Embryonic facial prominence (tissue), 1 donor: Measurements from ENCODE around the gene FBXO5.

Experiments used
- DNase-seq: peaks from one replicate; pipeline ENCODE4 v3.0.0-alpha.2; 2016; ENCODE audit errors: extremely low spot score

The FBXO5 gene

GRCh38 chr6:152950240-152950639 is 32.6 kb downstream of the FBXO5 start:
- DNase-seq, result no peak

- peak; percentile 31 for DNase-seq
Measured at GRCh38 chr6:152948150-152948768, 34.6 kb downstream of the FBXO5 start.

GRCh38 chr6:152946995-152947394 is 35.8 kb downstream of the FBXO5 start:
- no peak for DNase-seq

GRCh38 chr6:152946484-152946883 is 36.4 kb downstream of the FBXO5 start:
- no peak for DNase-seq

GRCh38 chr6:152943260-152943897 is 39.5 kb downstream of the FBXO5 start:
- DNase-seq, result no peak

GRCh38 chr6:152942319-152942869 is 40.4 kb downstream of the FBXO5 start:
- no peak for DNase-seq

- no peak for DNase-seq
Measured at GRCh38 chr6:152941746-152942145, 41.1 kb downstream of the FBXO5 start.

- DNase-seq, result no peak
Measured at GRCh38 chr6:152932865-152933264, 50.0 kb downstream of the FBXO5 start.

GRCh38 chr6:152922706-152923105 is 60.1 kb downstream of the FBXO5 start:
- DNase-seq, result no peak
